GM18873 (cell line): Measurements from ENCODE around the gene SSTR5.

Source experiments
- ATAC-seq: cut with Tn5 transposase; IDR thresholded peaks from one replicate; pipeline ENCODE4 v1.9.1; 2021; ENCODE audit warnings: mild to moderate bottlenecking, moderate library complexity, moderate number of reproducible peaks; ENCODE audit not compliant: unreplicated experiment, low FRiP score

The SSTR5 gene

GRCh38 chr16:1119766-1120576, 47.4 kb downstream of the SSTR5 start:
- ATAC-seq, result no peak

- no peak for ATAC-seq
Observed at GRCh38 chr16:1120577-1120941, 48.0 kb downstream of the SSTR5 start.

- ATAC-seq, result no peak
Observed at GRCh38 chr16:1121009-1121408, 48.5 kb downstream of the SSTR5 start.

GRCh38 chr16:1121601-1122397, 49.3 kb downstream of the SSTR5 start:
- ATAC-seq, result no peak

GRCh38 chr16:1122398-1122765, 49.8 kb downstream of the SSTR5 start:
- no peak for ATAC-seq

- ATAC-seq, result no peak
Observed at GRCh38 chr16:1123525-1124230, 51.1 kb downstream of the SSTR5 start.

- no peak for ATAC-seq
Observed at GRCh38 chr16:1124291-1124690, 51.7 kb downstream of the SSTR5 start.

- no peak for ATAC-seq
Observed at GRCh38 chr16:1124795-1125194, 52.2 kb downstream of the SSTR5 start.

GRCh38 chr16:1125471-1125870, 52.9 kb downstream of the SSTR5 start:
- ATAC-seq, result no peak

GRCh38 chr16:1126044-1126443, 53.5 kb downstream of the SSTR5 start:
- no peak for ATAC-seq

GRCh38 chr16:1126586-1126985, 54.0 kb downstream of the SSTR5 start:
- ATAC-seq, result no peak

GRCh38 chr16:1127101-1127500, 54.6 kb downstream of the SSTR5 start:
- ATAC-seq, result no peak

- ATAC-seq, result no peak
Observed at GRCh38 chr16:1127971-1128715, 55.6 kb downstream of the SSTR5 start.

GRCh38 chr16:1129106-1129960, 56.8 kb downstream of the SSTR5 start:
- no peak for ATAC-seq

- ATAC-seq, result no peak
Observed at GRCh38 chr16:1130382-1130781, 57.8 kb downstream of the SSTR5 start.
